ENCODE data around the gene SHISAL1. TPM values are rescaled to one million over a fixed set of nuclear protein-coding genes. Genes with fewer than 3 reads are reported as not detected.

Gene SHISAL1
- total RNA-seq (2021), result 2.9 and 3.0 TPM in 2 replicates
- long read RNA-seq, partial matches to known transcripts, result 0 of 1 reads
- long read RNA-seq, other reads (novel, unspliced or antisense), result 1 of 1 reads

GRCh38 chr22:44312766-44313165 is at the start of gene SHISAL1:
Gene SHISAL1, minus strand, starts transcription at chr22:44312951. Its CDS starts 12,006 bp downstream, at chr22:44300945.
- H2BK5ac ChIP-seq (ENCODE audit: insufficient read length, low read length), result no peak within 1 kb of the TSS
- Mint-ChIP-seq H3K9me3 (no peaks in the 10 kb centered on the region), H3K4me1 (peaks cover 4 to 7% of the 10 kb centered on the region in 2 experiments; a peak in 3 of 4 replicates), H3K36me3 (ENCODE audit: insufficient read depth in 1 of 3, low read depth in 3 of 3) (no peaks in the 10 kb centered on the region), H3K27ac (no peak within 1 kb of the TSS), H3K27me3 (ENCODE audit: low read depth) (no peaks in the 10 kb centered on the region; the same call in 1 of the 2 replicates), H3K4me3 (no peak within 1 kb of the TSS)
- H3K4me1 ChIP-seq (ENCODE audit: insufficient read depth, low read length), result no peaks in the 10 kb centered on the region
- no CpG with 5 or more reads among the region's 12 CpGs for WGBS (ENCODE audit: extremely low coverage, insufficient read length, low lambda C conversion rate)
- no peak within 1 kb of the TSS for H2BK120ac ChIP-seq (ENCODE audit: low read depth, low read length, poor library complexity, severe bottlenecking)
- no peak within 1 kb of the TSS for H3K18ac ChIP-seq (ENCODE audit: insufficient read length, low read depth, low read length)
- H3K79me2 ChIP-seq (ENCODE audit: insufficient read depth, low read length), result no peaks in the 10 kb centered on the region
- no peak within 1 kb of the TSS for H3K56ac ChIP-seq (ENCODE audit: insufficient read length, low read depth, low read length)
- no peaks in the 10 kb centered on the region for H3K9me3 ChIP-seq (ENCODE audit: control insufficient read depth, low read depth, low read length)
- no peak for TF ChIP-seq CTCF (conservative IDR thresholded peaks at IDR 0.05)
- no peak within 1 kb of the TSS for H2AK5ac ChIP-seq (ENCODE audit: insufficient read length, low read length)
- no peak within 1 kb of the TSS for H4K5ac ChIP-seq (ENCODE audit: insufficient read length, low read depth, low read length)
- no peaks in the 10 kb centered on the region for H3K23me2 ChIP-seq (ENCODE audit: insufficient read length, low read depth, low read length, poor library complexity, severe bottlenecking)
- H2BK15ac ChIP-seq (ENCODE audit: low read depth, low read length), result no peak within 1 kb of the TSS
- H4K8ac ChIP-seq (replicated peaks; ENCODE audit: insufficient read length, low read depth, low read length), result no peak within 1 kb of the TSS
- H3K27me3 ChIP-seq (ENCODE audit: insufficient read depth, low read length), result no peaks in the 10 kb centered on the region
- H4K20me1 ChIP-seq (ENCODE audit: control insufficient read depth, insufficient read depth, insufficient read length), result no peaks in the 10 kb centered on the region
- H3K14ac ChIP-seq (ENCODE audit: insufficient read depth, low read length), result no peak within 1 kb of the TSS
- no peaks in the 10 kb centered on the region for H3K79me1 ChIP-seq (ENCODE audit: insufficient read depth, low read depth, low read length, poor library complexity, severe bottlenecking)
- H2BK12ac ChIP-seq (ENCODE audit: insufficient read length, low read depth, low read length), result no peak within 1 kb of the TSS
- DNase-seq, result no peak
- no peak within 1 kb of the TSS for H3K4ac ChIP-seq (ENCODE audit: low read depth, low read length)
- no peak within 1 kb of the TSS for H2BK20ac ChIP-seq (ENCODE audit: low read depth, low read length, poor library complexity, severe bottlenecking)
- H3K4me2 ChIP-seq (ENCODE audit: insufficient read depth, insufficient read length, low read length), result no peak within 1 kb of the TSS
- H4K91ac ChIP-seq (ENCODE audit: insufficient read length, low read depth, low read length), result no peak within 1 kb of the TSS
- H2AFZ ChIP-seq (ENCODE audit: low read length), result no peak within 1 kb of the TSS
- H3K27ac ChIP-seq (ENCODE audit: insufficient read length, low read depth, low read length), result no peak within 1 kb of the TSS
- no peak within 1 kb of the TSS for H3T11ph ChIP-seq (ENCODE audit: low read length)
- H3K23ac ChIP-seq (ENCODE audit: insufficient read length, low read depth, low read length), result no peak within 1 kb of the TSS
- H3K9ac ChIP-seq (ENCODE audit: extremely low read depth, insufficient read length, low read length), result no peak within 1 kb of the TSS
